Gastrocnemius medialis (tissue), 4 donors: Measurements from ENCODE around the gene SCUBE3. TPM values are rescaled to one million over a fixed set of nuclear protein-coding genes. Genes with fewer than 3 reads are reported as not detected.

Experiments
- ATAC-seq, 2 donors: fragments of 150-250 bp; one replicate each; pipeline ENCODE4 v1.9.1; 2016
- DNase-seq, 2 donors: peaks; one replicate each; pipeline ENCODE4 v3.0.0-alpha.2; 2019
- H3K27ac ChIP-seq, 4 donors: fragments of 200-600 bp; sonication (generic); 1 replicate in 1 of 4; 2 replicates in 3 of 4; pipeline ENCODE4 v1.5.1; 2016 to 2018; ENCODE audit warnings: mild to moderate bottlenecking in 2 of 4, moderate library complexity in 1 of 4
- H3K27me3 ChIP-seq, 3 donors: fragments of 200-600 bp; sonication (generic) in 2 of 3; 1 replicate in 1 of 3; 2 replicates in 2 of 3; pipeline versions ENCODE4 v1.5.1 to v1.6.0; 2016 to 2019; ENCODE audit warnings: mild to moderate bottlenecking in 1 of 3, moderate library complexity in 1 of 3
- H3K36me3 ChIP-seq, 2 donors: fragments of 200-600 bp; sonication (generic) in 1 of 2; one replicate each; pipeline ENCODE4 v1.5.1; 2017 to 2018
- H3K4me1 ChIP-seq, 2 donors: fragments of 200-600 bp; sonication (generic) in 1 of 2; one replicate each; pipeline ENCODE4 v1.5.1; 2016 to 2017; ENCODE audit warnings: mild to moderate bottlenecking in 2 of 2
- H3K4me3 ChIP-seq, 4 donors: fragments of 200-600 bp; sonication (generic) in 3 of 4; 1 replicate in 1 of 4; 2 replicates in 3 of 4; pipeline ENCODE4 v1.5.1; 2016 to 2019; ENCODE audit warnings: mild to moderate bottlenecking in 2 of 4
- H3K9me3 ChIP-seq, 3 donors: fragments of 200-600 bp; sonication (generic) in 2 of 3; 1 replicate in 1 of 3; 2 replicates in 2 of 3; pipeline ENCODE4 v1.5.1; 2016 to 2019
- CTCF ChIP-seq, 5 experiments: fragments of 450-650 bp in 3 of 5; fragments of 200-600 bp in 2 of 5; sonication (generic) in 2 of 5; IDR thresholded peaks in 4 of 5; conservative IDR thresholded peaks in 1 of 5; 1 replicate in 4 of 5; 2 replicates in 1 of 5; pipeline ENCODE4 v1.5.1; 2016 to 2019; ENCODE audit warnings: antibody characterized with exemption in 5 of 5, mild to moderate bottlenecking in 3 of 5, moderate library complexity in 3 of 5
- POLR2A ChIP-seq, 2 donors: fragments of 450-650 bp; IDR thresholded peaks; one replicate each; pipeline ENCODE4 v1.6.1; 2017; ENCODE audit warnings: antibody characterized with exemption in 2 of 2, mild to moderate bottlenecking in 2 of 2, moderate library complexity in 2 of 2
- in situ Hi-C, 4 donors: fragments of 200-750 bp; cut with MboI; loops; one replicate each; pipeline versions ENCODE4 v1.15.0 to v1.8.0; 2017; ENCODE audit warnings: low sequenced_read_pairs in 4 of 4
- intact Hi-C: fragments of 100-400 bp; cut with DNase I; formaldehyde crosslinking; loops from one replicate; pipeline ENCODE4 v1.15.1; 2023; ENCODE audit warnings: low total_unique reads
- total RNA-seq, 4 donors: library from RNA; depleted of rRNA; stranded (reverse); fragments of >200 nt; gene quantifications; one replicate each; pipeline versions ENCODE4 v1.1.0 to v1.2.3, GENCODE V29; 2016

SCUBE3 gene
- total RNA-seq, 4 donors from 2014 or later = 0.05 to 0.07 TPM; not detected in 2

DNA sequence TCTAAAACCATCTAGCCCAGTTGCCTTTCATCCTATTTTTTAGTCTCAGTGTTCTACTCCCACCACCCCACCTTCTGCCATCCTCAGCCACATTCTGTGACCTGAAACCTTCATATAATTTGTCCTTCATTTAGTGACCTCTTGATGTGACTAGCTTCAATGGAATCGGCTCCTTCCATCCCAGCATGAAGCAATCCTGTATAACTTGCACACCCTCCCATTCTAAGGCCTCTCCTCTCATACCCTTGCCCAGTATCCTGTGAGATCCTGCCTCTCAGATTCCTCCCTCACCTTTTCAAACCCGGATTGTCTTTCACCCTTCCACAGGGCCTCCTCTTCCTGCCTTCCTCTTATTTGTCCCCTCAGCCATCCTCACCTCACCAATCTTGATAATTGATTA is 48.8 kb downstream of the SCUBE3 start:
- Histone ChIP-seq H3K4me3 (no peak overlapping the region), H3K27ac (peak overlapping the region; percentile 93 to 99 (median 96)), H3K27me3 (no peaks in the 10 kb centered on the region), H3K9me3 (no peaks in the 10 kb centered on the region), H3K4me1 (peaks cover 51 to 70% of the 10 kb centered on the region in 2 donors), H3K36me3 (no peaks in the 10 kb centered on the region)
- DNase-seq (no peak), ATAC-seq (no peak)
- in situ Hi-C loops (no loop called here), intact Hi-C loops (loop anchor here (5.0 to 10.0 kb wide), 2 partner anchors 472 to 870 kb away; partner anchors contain the start of genes ARMC12 and NUDT3)
- TF ChIP-seq CTCF (IDR thresholded peaks at IDR 0.05 in 4 of 5, conservative IDR thresholded peaks at IDR 0.05 in 1 of 5) = no peak
- TF ChIP-seq POLR2A (IDR thresholded peaks at IDR 0.05) = no peak

DNA sequence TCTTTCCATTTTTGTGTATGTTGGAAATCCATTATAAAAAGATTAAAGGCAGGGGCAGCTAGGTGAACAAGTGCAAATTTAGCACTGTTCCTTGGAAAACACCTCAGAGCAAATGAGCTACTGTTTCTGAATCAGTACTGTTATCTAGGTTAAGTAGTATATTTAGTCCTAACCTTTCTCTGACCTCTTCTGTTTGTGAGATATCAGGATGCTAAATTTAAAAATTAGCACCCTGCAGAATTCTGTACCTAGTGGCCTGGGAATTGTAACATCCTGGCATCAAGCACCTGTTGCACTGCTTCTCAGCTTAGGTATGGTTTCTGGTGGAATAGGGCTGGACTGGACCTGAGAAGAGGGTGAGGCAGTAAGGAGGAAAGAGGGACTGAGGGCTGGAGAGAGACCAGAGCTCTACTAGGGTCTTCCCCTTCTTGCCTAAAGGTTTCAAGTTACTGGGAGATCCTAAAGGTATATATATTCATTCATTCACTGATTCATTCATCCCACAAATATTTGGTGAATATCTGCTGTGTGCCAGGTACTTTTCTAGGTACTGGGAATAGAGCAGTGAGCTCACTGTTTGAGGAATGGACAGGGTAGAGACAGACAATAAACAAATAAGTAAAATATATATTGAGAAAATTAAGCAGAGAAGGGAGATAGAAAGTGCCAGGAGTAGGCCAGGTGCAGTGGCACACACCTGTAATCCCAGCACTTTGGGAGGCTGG is 51.0 kb downstream of the SCUBE3 start:
- Histone ChIP-seq H3K4me1 (peaks cover 57 to 70% of the 10 kb centered on the region in 2 donors), H3K27me3 (no peaks in the 10 kb centered on the region), H3K4me3 (no peak overlapping the region), H3K9me3 (no peaks in the 10 kb centered on the region), H3K36me3 (no peaks in the 10 kb centered on the region), H3K27ac (peak overlapping the region; percentile 93 to 99 (median 96))
- in situ Hi-C loops = no loop called here
- TF ChIP-seq POLR2A (IDR thresholded peaks at IDR 0.05) = peak in 1 of 2 donors; percentile 36
- no peak for TF ChIP-seq CTCF (IDR thresholded peaks at IDR 0.05 in 4 of 5, conservative IDR thresholded peaks at IDR 0.05 in 1 of 5)
- peak; percentile 42 for ATAC-seq
- DNase-seq = no peak
- intact Hi-C loops = loop anchor here (5.0 to 10.0 kb wide), 2 partner anchors 470 to 872 kb away; partner anchors contain the start of genes ARMC12 and NUDT3

- no peaks in the 10 kb centered on the region for H3K27me3 ChIP-seq
- H3K4me1 ChIP-seq = peaks cover 53 to 64% of the 10 kb centered on the region in 2 donors
- no peak for TF ChIP-seq CTCF (IDR thresholded peaks at IDR 0.05 in 4 of 5, conservative IDR thresholded peaks at IDR 0.05 in 1 of 5)
- no peak for TF ChIP-seq POLR2A (IDR thresholded peaks at IDR 0.05)
- intact Hi-C loops (loop anchor here (10.0 kb wide), 1 partner anchor 469 kb away; the partner anchor contains the start of gene ARMC12), in situ Hi-C loops (no loop called here)
- no peak overlapping the region for H3K4me3 ChIP-seq
- no peaks in the 10 kb centered on the region for H3K9me3 ChIP-seq
- no peak for DNase-seq
- H3K36me3 ChIP-seq = no peaks in the 10 kb centered on the region
- H3K27ac ChIP-seq = peak overlapping the region; percentile 93 to 99 (median 96)
- ATAC-seq = no peak
Observed at GRCh38 chr6:35265523-35265922, 51.8 kb downstream of the SCUBE3 start.

- no peak for DNase-seq
- TF ChIP-seq POLR2A (IDR thresholded peaks at IDR 0.05) = no peak
- TF ChIP-seq CTCF (IDR thresholded peaks at IDR 0.05 in 4 of 5, conservative IDR thresholded peaks at IDR 0.05 in 1 of 5) = no peak
- H3K4me1 ChIP-seq = peaks cover 48 to 52% of the 10 kb centered on the region in 2 donors
- no peak for ATAC-seq
- no peaks in the 10 kb centered on the region for H3K9me3 ChIP-seq
- no peaks in the 10 kb centered on the region for H3K27me3 ChIP-seq
- in situ Hi-C loops (no loop called here), intact Hi-C loops (loop anchor here (10.0 kb wide), 1 partner anchor 467 kb away; the partner anchor contains the start of gene ARMC12)
- peak overlapping the region in 3 of 4 donors; percentile 3 to 34 (median 14) for H3K27ac ChIP-seq
- no peak overlapping the region for H3K4me3 ChIP-seq
- no peaks in the 10 kb centered on the region for H3K36me3 ChIP-seq
Observed at GRCh38 chr6:35267446-35267845, 53.7 kb downstream of the SCUBE3 start.
